Activated naive CD8-positive, alpha-beta T cell treated with anti-CD3 and anti-CD28 coated beads, Interleukin-2, amount 50 U/mL, for 24 hours (primary cell): Measurements from ENCODE around the gene CAMTA1.

ENCODE experiments used
- ATAC-seq: fragments of 150-1000 bp; cut with Tn5 transposase; one replicate; pipeline ENCODE4 v1.10.0; 2021
- DNase-seq: peaks from one replicate; pipeline ENCODE4 v3.0.0; 2021
- H3K27ac Mint-ChIP-seq: one replicate; pipeline ENCODE4 v1.8.0; 2021; ENCODE audit warnings: mild to moderate bottlenecking, mixed read lengths
- H3K27me3 Mint-ChIP-seq: one replicate; pipeline ENCODE4 v1.8.0; 2021; ENCODE audit warnings: mixed read lengths
- H3K36me3 Mint-ChIP-seq: one replicate; pipeline ENCODE4 v1.8.0; 2021; ENCODE audit warnings: low read depth, mixed read lengths
- H3K4me1 Mint-ChIP-seq: one replicate; pipeline ENCODE4 v1.8.0; 2021; ENCODE audit warnings: mixed read lengths
- H3K4me3 Mint-ChIP-seq: one replicate; pipeline ENCODE4 v1.8.0; 2021; ENCODE audit warnings: mild to moderate bottlenecking, moderate library complexity, mixed read lengths
- H3K9me3 Mint-ChIP-seq: one replicate; pipeline ENCODE4 v1.8.0; 2021; ENCODE audit warnings: mixed read lengths

The CAMTA1 gene

DNA sequence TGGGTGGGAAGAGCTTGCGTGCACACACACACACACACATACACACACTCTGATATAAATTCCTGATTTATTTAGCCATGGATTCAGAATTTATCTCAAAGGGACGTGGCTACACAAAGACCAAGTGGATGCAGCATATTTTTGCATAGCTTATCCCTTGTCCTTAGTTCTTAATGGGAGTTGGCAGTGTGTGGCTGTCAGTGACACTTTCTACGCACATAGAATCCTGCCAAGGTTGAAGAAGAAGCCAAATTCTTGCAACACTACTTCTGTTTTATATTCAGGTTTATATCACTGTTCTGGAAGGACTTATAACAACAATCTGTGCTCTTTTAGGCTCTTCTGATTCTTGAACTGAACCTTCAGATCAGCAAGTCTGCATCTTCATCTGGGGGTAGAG, 292.7 kb downstream of the CAMTA1 start:
- Mint-ChIP-seq H3K36me3 (no peaks in the 10 kb centered on the region), H3K27me3 (peaks cover 11% of the 10 kb centered on the region), H3K27ac (no peak overlapping the region), H3K9me3 (peaks cover 15% of the 10 kb centered on the region), H3K4me3 (no peak overlapping the region), H3K4me1 (no peaks in the 10 kb centered on the region)
- DNase-seq, result no peak
- ATAC-seq, result no peak

DNA sequence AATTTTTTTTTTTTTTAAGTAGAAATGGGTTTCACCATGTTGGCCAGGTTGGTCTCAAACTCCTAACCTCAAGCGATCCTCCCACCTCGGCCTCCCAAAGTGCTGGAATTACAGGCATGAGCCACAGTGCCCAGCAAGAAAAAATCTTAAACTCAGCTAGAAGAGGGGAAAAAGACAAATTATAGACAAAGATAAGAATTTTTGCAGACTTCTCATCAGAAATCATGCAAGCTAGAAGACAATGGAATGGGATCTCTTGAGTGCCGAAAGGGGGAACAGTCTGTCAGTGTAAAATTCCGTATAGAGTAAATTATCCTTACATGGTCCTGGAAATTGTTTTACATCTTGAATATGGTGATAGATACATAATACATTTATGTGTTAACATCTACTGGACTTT, 294.4 kb downstream of the CAMTA1 start:
- Mint-ChIP-seq H3K36me3 (no peaks in the 10 kb centered on the region), H3K27me3 (peaks cover 7% of the 10 kb centered on the region), H3K9me3 (peaks cover 15% of the 10 kb centered on the region), H3K4me1 (no peaks in the 10 kb centered on the region), H3K4me3 (no peak overlapping the region), H3K27ac (no peak overlapping the region)
- DNase-seq (no peak), ATAC-seq (no peak)

DNA sequence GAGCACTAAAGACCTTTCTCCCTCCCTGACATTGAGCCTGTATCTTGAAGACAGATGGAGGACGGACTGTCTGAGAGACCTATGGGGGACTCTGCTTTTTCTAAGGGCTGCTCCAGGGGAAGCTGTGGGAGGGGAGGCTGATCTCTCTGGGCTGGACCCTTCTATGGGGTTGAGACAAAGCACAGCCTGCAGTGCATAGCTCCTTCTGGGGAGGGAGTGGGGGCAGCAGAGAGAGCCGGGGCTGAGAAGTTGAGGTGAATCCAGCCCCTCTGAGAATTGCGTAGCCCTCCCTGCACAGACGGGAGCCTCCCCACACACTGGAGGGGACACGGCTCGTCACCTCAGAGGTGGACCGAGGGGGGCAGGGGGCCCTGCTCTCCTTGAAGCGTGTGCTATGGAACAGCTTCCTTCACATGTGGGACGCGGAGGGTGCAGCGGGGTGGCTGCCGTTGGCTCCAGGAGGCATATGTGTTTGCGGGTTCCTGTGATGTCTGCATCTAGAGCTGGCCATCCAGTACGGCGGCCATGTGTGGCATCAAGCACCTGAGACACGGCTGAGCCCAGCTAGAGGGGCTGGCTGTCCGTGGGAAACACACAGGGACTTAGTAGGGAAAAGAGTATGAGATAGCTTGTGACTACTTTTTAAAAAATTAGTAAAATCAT, 299.1 kb downstream of the CAMTA1 start:
- Mint-ChIP-seq H3K9me3 (peaks cover 15% of the 10 kb centered on the region), H3K36me3 (no peaks in the 10 kb centered on the region), H3K4me1 (no peaks in the 10 kb centered on the region), H3K4me3 (no peak overlapping the region), H3K27ac (no peak overlapping the region), H3K27me3 (peaks cover 6% of the 10 kb centered on the region)
- ATAC-seq, result no peak
- no peak for DNase-seq

- Mint-ChIP-seq H3K36me3 (no peaks in the 10 kb centered on the region), H3K27ac (no peak overlapping the region), H3K4me1 (no peaks in the 10 kb centered on the region), H3K27me3 (peaks cover 2% of the 10 kb centered on the region), H3K4me3 (no peak overlapping the region), H3K9me3 (peaks cover 7% of the 10 kb centered on the region)
- ATAC-seq (no peak), DNase-seq (no peak)
These were observed 300.3 kb downstream of the CAMTA1 start for GRCh38 chr1:7085521-7085920.

- no peaks in the 10 kb centered on the region for H3K4me1 Mint-ChIP-seq
- H3K27ac Mint-ChIP-seq, result no peak overlapping the region
- no peak overlapping the region for H3K4me3 Mint-ChIP-seq
- no peak for DNase-seq
- peaks cover 2% of the 10 kb centered on the region for H3K27me3 Mint-ChIP-seq
- no peaks in the 10 kb centered on the region for H3K36me3 Mint-ChIP-seq
- no peak for ATAC-seq
- H3K9me3 Mint-ChIP-seq, result peaks cover 3% of the 10 kb centered on the region
These were observed 300.9 kb downstream of the CAMTA1 start for GRCh38 chr1:7086106-7086505.

DNA sequence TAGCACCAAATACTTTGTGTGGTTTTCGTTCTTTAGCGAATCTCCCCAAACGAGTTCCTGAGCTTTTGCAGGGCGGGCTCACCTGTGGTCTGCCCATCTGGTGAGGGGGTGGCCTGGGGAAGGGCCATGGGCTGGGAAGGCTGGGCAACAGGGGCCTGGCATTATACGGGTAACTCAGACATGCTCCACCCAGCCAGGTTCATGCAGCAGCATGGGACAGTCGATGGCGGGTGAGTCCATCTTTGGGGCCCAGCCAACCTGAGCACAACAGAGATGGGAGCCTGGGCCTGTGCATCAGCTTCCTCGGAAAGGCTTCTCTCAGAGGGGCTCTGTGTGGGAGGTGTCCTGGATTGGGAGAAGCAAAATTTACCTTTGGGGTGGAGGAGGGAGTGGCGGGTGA, 302.6 kb downstream of the CAMTA1 start:
- no peaks in the 10 kb centered on the region for H3K9me3 Mint-ChIP-seq
- DNase-seq (no peak), ATAC-seq (no peak)
- H3K27me3 Mint-ChIP-seq, result peaks cover 2% of the 10 kb centered on the region
- H3K4me1 Mint-ChIP-seq, result no peaks in the 10 kb centered on the region
- no peaks in the 10 kb centered on the region for H3K36me3 Mint-ChIP-seq
- H3K4me3 Mint-ChIP-seq, result no peak overlapping the region
- no peak overlapping the region for H3K27ac Mint-ChIP-seq

DNA sequence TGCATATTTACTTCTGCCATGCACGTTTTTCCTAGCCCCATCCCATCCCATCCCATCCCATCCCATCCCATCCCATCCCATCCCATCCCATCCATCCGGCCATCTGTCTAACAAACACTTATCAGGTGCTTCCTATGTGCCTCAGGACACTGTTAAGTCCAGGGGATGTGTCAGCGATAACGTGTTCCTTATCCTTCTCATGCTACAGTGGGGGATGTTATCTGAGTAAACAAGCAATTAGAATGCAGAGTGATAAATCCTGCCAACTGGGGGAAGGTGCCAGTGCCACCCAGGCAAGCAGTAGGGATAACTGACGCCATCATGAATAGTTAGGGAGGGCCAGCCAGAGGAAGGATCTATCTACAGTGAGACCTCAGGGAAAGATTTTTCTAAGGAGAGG, 304.2 kb downstream of the CAMTA1 start:
- Mint-ChIP-seq H3K9me3 (no peaks in the 10 kb centered on the region), H3K36me3 (no peaks in the 10 kb centered on the region), H3K4me1 (no peaks in the 10 kb centered on the region), H3K27ac (no peak overlapping the region), H3K27me3 (peaks cover 2% of the 10 kb centered on the region), H3K4me3 (no peak overlapping the region)
- ATAC-seq, result no peak
- no peak for DNase-seq

- H3K4me3 Mint-ChIP-seq, result no peak overlapping the region
- no peak overlapping the region for H3K27ac Mint-ChIP-seq
- H3K9me3 Mint-ChIP-seq, result no peaks in the 10 kb centered on the region
- H3K27me3 Mint-ChIP-seq, result peaks cover 12% of the 10 kb centered on the region
- DNase-seq, result no peak
- H3K4me1 Mint-ChIP-seq, result no peaks in the 10 kb centered on the region
- no peak for ATAC-seq
- H3K36me3 Mint-ChIP-seq, result no peaks in the 10 kb centered on the region
These were observed 308.0 kb downstream of the CAMTA1 start for GRCh38 chr1:7093297-7093696.

- Mint-ChIP-seq H3K4me3 (no peak overlapping the region), H3K9me3 (no peaks in the 10 kb centered on the region), H3K36me3 (no peaks in the 10 kb centered on the region), H3K27me3 (peaks cover 12% of the 10 kb centered on the region), H3K4me1 (no peaks in the 10 kb centered on the region), H3K27ac (no peak overlapping the region)
- no peak for ATAC-seq
- DNase-seq, result no peak
These were observed 308.8 kb downstream of the CAMTA1 start for GRCh38 chr1:7094086-7094485.

- no peak overlapping the region for H3K4me3 Mint-ChIP-seq
- H3K36me3 Mint-ChIP-seq, result no peaks in the 10 kb centered on the region
- ATAC-seq, result no peak
- H3K9me3 Mint-ChIP-seq, result no peaks in the 10 kb centered on the region
- no peak overlapping the region for H3K27ac Mint-ChIP-seq
- DNase-seq, result no peak
- H3K4me1 Mint-ChIP-seq, result no peaks in the 10 kb centered on the region
- H3K27me3 Mint-ChIP-seq, result peaks cover 12% of the 10 kb centered on the region
These were observed 309.3 kb downstream of the CAMTA1 start for GRCh38 chr1:7094509-7094908.

GRCh38 chr1:7095343-7095964, 310.2 kb downstream of the CAMTA1 start:
- no peak for DNase-seq

GRCh38 chr1:7097938-7098592, 312.8 kb downstream of the CAMTA1 start:
- Mint-ChIP-seq H3K27ac (no peak overlapping the region), H3K4me1 (no peaks in the 10 kb centered on the region), H3K36me3 (no peaks in the 10 kb centered on the region), H3K4me3 (no peak overlapping the region), H3K27me3 (peaks cover 15% of the 10 kb centered on the region), H3K9me3 (no peaks in the 10 kb centered on the region)
- DNase-seq (no peak), ATAC-seq (no peak)

More at GRCh38 chr1:7095343-7095964, 310.2 kb downstream of the CAMTA1 start:
- Mint-ChIP-seq H3K36me3 (no peaks in the 10 kb centered on the region), H3K4me1 (no peaks in the 10 kb centered on the region), H3K4me3 (no peak overlapping the region), H3K9me3 (no peaks in the 10 kb centered on the region), H3K27ac (no peak overlapping the region), H3K27me3 (peaks cover 15% of the 10 kb centered on the region)
- ATAC-seq, result no peak

DNA sequence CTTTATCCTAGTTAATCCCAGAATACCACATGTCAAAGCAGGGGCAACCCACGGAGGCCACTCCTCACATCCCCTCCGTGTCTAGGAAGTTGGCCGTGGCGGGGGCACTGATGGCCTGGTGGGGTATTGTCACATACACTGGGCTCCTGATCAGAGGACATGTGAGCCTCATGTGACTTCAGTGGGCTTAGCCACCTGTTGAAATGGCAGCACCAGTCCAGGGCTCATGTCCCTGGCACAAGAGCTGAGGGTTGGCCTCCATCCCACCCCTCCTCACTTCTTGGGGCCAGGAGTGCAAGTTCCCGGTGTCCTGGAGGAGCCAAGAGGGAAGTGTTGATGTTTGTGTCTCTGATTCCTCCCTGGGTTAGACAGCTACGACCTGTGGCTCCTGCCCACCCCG, 313.4 kb downstream of the CAMTA1 start:
- Mint-ChIP-seq H3K36me3 (no peaks in the 10 kb centered on the region), H3K4me3 (no peak overlapping the region), H3K27me3 (peaks cover 15% of the 10 kb centered on the region), H3K4me1 (no peaks in the 10 kb centered on the region), H3K27ac (no peak overlapping the region), H3K9me3 (no peaks in the 10 kb centered on the region)
- no peak for ATAC-seq
- DNase-seq, result no peak

DNA sequence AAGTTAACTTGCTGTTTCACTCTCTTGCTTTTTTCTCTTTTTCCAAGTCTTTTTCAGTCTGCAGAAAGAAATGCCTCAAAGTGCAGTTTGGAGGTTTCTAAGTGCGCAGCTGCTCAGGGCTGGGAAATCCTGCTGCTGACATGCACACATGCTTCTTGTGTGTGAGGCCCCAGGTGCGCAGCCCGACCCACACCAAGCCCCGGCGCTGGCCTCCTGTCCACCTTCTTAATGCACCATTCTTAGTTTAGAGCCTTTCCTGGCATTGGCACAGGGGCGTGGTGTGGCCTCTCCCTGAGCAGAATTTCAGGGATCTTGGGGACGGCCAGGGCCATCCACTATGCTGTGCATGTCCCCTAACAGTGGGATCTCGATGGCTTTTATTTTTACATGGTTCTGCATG, 315.2 kb downstream of the CAMTA1 start:
- H3K9me3 Mint-ChIP-seq, result no peaks in the 10 kb centered on the region
- no peak overlapping the region for H3K27ac Mint-ChIP-seq
- H3K27me3 Mint-ChIP-seq, result peaks cover 15% of the 10 kb centered on the region
- no peak overlapping the region for H3K4me3 Mint-ChIP-seq
- no peaks in the 10 kb centered on the region for H3K36me3 Mint-ChIP-seq
- DNase-seq (no peak), ATAC-seq (no peak)
- H3K4me1 Mint-ChIP-seq, result no peaks in the 10 kb centered on the region

DNA sequence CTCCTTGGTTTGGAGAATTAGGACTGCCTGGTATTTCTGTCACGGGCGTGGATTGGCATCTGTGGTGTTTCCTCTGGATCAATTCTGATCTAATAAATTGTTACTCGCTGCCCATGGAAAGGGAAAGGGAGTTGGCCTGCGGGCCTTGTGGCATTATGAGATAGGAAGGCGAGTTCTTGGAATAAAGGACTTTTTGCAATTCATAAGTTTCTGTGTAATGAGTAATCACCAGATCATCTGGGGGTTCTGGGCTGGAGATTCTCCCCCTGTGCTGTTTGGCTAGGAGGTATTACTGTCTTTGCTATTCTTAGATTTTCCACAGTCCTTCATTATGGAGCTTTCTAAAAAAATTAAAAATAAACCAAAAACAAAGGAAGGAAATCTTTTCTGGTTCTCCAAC, 315.9 kb downstream of the CAMTA1 start:
- Mint-ChIP-seq H3K27ac (no peak overlapping the region), H3K36me3 (no peaks in the 10 kb centered on the region), H3K9me3 (no peaks in the 10 kb centered on the region), H3K27me3 (peaks cover 13% of the 10 kb centered on the region), H3K4me3 (no peak overlapping the region), H3K4me1 (no peaks in the 10 kb centered on the region)
- no peak for ATAC-seq
- DNase-seq, result no peak
